Keratinocyte (primary cell): ENCODE results near the gene USP35.

Experiments used
- EZH2 ChIP-seq: IDR thresholded peaks from one replicate; pipeline ENCODE4 v1.6.1; 2012; ENCODE audit warnings: inconsistent platforms, mild to moderate bottlenecking, low read length, moderate library complexity
- TF ChIP-seq, protein P1 (sequence below), 3 experiments: IDR thresholded peaks in 1 of 3; conservative IDR thresholded peaks in 1 of 3; optimal IDR thresholded peaks in 1 of 3; 2 replicates in 2 of 3; 3 replicates in 1 of 3; pipeline versions ENCODE3 to v1.5.1; 2011; ENCODE audit warnings: low read length in 3 of 3, mild to moderate bottlenecking in 3 of 3, moderate library complexity in 2 of 3, control low read depth in 1 of 3, inconsistent platforms in 1 of 3; ENCODE audit not compliant: insufficient read depth in 2 of 3; ENCODE audit errors: extremely low read depth in 1 of 3

DNA sequence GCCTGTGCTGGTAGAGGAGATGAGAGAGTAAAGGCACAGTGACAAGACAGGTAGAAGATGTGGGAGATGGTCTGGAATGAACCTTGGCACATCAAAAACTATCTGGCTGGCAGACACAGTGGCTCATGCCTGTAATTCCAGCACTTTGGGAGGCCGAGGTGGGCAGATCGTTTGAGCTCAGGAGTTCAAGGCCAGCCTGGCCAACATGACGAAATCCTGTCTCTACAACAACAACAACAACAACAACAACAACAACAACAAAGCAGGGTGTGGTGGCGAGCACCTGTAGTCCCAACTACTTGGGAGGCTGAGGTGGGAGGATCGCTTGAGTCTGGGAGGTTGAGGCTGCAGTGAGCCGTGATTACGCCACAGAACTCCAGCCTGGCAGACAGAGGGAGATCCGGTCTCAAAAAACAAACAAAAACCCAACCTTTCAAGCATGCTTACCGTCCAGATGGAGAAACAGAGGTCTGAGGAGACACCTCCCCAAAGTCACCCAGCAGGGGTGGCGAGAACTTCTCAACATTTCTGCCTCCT, 12.0 kb upstream of the USP35 start:
- TF ChIP-seq, protein P1, sequence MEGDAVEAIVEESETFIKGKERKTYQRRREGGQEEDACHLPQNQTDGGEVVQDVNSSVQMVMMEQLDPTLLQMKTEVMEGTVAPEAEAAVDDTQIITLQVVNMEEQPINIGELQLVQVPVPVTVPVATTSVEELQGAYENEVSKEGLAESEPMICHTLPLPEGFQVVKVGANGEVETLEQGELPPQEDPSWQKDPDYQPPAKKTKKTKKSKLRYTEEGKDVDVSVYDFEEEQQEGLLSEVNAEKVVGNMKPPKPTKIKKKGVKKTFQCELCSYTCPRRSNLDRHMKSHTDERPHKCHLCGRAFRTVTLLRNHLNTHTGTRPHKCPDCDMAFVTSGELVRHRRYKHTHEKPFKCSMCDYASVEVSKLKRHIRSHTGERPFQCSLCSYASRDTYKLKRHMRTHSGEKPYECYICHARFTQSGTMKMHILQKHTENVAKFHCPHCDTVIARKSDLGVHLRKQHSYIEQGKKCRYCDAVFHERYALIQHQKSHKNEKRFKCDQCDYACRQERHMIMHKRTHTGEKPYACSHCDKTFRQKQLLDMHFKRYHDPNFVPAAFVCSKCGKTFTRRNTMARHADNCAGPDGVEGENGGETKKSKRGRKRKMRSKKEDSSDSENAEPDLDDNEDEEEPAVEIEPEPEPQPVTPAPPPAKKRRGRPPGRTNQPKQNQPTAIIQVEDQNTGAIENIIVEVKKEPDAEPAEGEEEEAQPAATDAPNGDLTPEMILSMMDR (optimal IDR thresholded peaks at IDR 0.05 in 1 of 3, IDR thresholded peaks at IDR 0.05 in 1 of 3, conservative IDR thresholded peaks at IDR 0.05 in 1 of 3; ENCODE audit: extremely low read depth in 1 of 3, insufficient read depth in 2 of 3, low read length in 3 of 3), result no peak
- TF ChIP-seq EZH2, result no peak
